Stimulated activated CD4-positive, alpha-beta T cell treated with anti-CD3 and anti-CD28 coated beads, TNF-alpha, amount 100 ng/mL, for 4 hours (primary cell): ENCODE data around the gene TNFRSF6B.
"Not testable (repeated sequence)": the region's sequence is repeated elsewhere in the genome, so short reads cannot be mapped to it uniquely, and the experiment has no call there.

ENCODE experiments used
- DNase-seq, 3 experiments: peaks; one replicate each; pipeline ENCODE4 v3.0.0-alpha.2; 2020; ENCODE audit warnings: low read depth in 3 of 3

The TNFRSF6B gene

GRCh38 chr20:63662813-63663189 lies 33.7 kb upstream of the TNFRSF6B start:
- no peak for DNase-seq

- DNase-seq, result no peak
These were observed 33.0 kb upstream of the TNFRSF6B start for GRCh38 chr20:63663332-63664066.

GRCh38 chr20:63664143-63664851 lies 32.2 kb upstream of the TNFRSF6B start:
- DNase-seq, result no peak

GRCh38 chr20:63664861-63665594 lies 31.4 kb upstream of the TNFRSF6B start:
- DNase-seq, result no peak

GRCh38 chr20:63665708-63666107 lies 30.7 kb upstream of the TNFRSF6B start:
- DNase-seq, result no peak

GRCh38 chr20:63667858-63668257 lies 28.6 kb upstream of the TNFRSF6B start:
- no peak for DNase-seq

GRCh38 chr20:63668351-63668750 lies 28.1 kb upstream of the TNFRSF6B start:
- DNase-seq, result no peak

GRCh38 chr20:63671695-63672094 lies 24.8 kb upstream of the TNFRSF6B start:
- not testable (repeated sequence) for DNase-seq

GRCh38 chr20:63672666-63673065 lies 23.8 kb upstream of the TNFRSF6B start:
- no peak for DNase-seq

- DNase-seq, result no peak
These were observed 22.5 kb upstream of the TNFRSF6B start for GRCh38 chr20:63673951-63674350.

GRCh38 chr20:63675681-63676368 lies 20.6 kb upstream of the TNFRSF6B start:
- no peak for DNase-seq

GRCh38 chr20:63678071-63678470 lies 18.4 kb upstream of the TNFRSF6B start:
- no peak for DNase-seq

GRCh38 chr20:63678667-63679465 lies 17.6 kb upstream of the TNFRSF6B start:
- no peak for DNase-seq

GRCh38 chr20:63679799-63680305 lies 16.6 kb upstream of the TNFRSF6B start:
- DNase-seq, result no peak

GRCh38 chr20:63680427-63680826 lies 16.0 kb upstream of the TNFRSF6B start:
- DNase-seq, result no peak

- DNase-seq, result no peak
These were observed 15.4 kb upstream of the TNFRSF6B start for GRCh38 chr20:63680857-63681608.

GRCh38 chr20:63681609-63682142 lies 14.8 kb upstream of the TNFRSF6B start:
- no peak for DNase-seq

- no peak for DNase-seq
These were observed 13.9 kb upstream of the TNFRSF6B start for GRCh38 chr20:63682384-63683139.
